ENCODE results near the gene SPAAR.
"Not testable (repeated sequence)": the region's sequence is repeated elsewhere in the genome, so short reads cannot be mapped to it uniquely, and the experiment has no call there.

The SPAAR gene

GRCh38 chr9:35930989-35931388 is 21.7 kb downstream of the SPAAR start:
- Histone ChIP-seq H3K9ac (ENCODE audit: low read length) (no peak overlapping the region), H3K9me3 (replicated peaks; ENCODE audit: insufficient read depth, low read length) (no peaks in the 10 kb centered on the region), H3K36me3 (replicated peaks; ENCODE audit: insufficient read depth, low read length) (no peaks in the 10 kb centered on the region), H3K27ac (ENCODE audit: low read length) (no peak overlapping the region), H3K79me2 (ENCODE audit: low read length) (no peaks in the 10 kb centered on the region), H3K9me2 (replicated peaks; ENCODE audit: insufficient read depth, low read length) (no peaks in the 10 kb centered on the region), H2AFZ (ENCODE audit: low read length) (no peak overlapping the region), H4K20me1 (ENCODE audit: insufficient read depth, low read length) (no peaks in the 10 kb centered on the region), H3K27me3 (replicated peaks; ENCODE audit: insufficient read depth, low read length) (no peaks in the 10 kb centered on the region), H3K4me3 (ENCODE audit: low read length) (no peak overlapping the region), H3K4me2 (ENCODE audit: low read depth, low read length) (no peak overlapping the region), H3F3A (ENCODE audit: insufficient read depth, low read length) (peaks cover 6% of the 10 kb centered on the region), H3K4me1 (ENCODE audit: low read length) (peaks cover 10% of the 10 kb centered on the region)
- TF ChIP-seq EZH2 (optimal IDR thresholded peaks at IDR 0.05; ENCODE audit: low read depth, low read length) (no peak), EZH2phosphoT487 (IDR thresholded peaks at IDR 0.05; ENCODE audit: low read length) (no peak)
- TF ChIP-seq, protein P1, sequence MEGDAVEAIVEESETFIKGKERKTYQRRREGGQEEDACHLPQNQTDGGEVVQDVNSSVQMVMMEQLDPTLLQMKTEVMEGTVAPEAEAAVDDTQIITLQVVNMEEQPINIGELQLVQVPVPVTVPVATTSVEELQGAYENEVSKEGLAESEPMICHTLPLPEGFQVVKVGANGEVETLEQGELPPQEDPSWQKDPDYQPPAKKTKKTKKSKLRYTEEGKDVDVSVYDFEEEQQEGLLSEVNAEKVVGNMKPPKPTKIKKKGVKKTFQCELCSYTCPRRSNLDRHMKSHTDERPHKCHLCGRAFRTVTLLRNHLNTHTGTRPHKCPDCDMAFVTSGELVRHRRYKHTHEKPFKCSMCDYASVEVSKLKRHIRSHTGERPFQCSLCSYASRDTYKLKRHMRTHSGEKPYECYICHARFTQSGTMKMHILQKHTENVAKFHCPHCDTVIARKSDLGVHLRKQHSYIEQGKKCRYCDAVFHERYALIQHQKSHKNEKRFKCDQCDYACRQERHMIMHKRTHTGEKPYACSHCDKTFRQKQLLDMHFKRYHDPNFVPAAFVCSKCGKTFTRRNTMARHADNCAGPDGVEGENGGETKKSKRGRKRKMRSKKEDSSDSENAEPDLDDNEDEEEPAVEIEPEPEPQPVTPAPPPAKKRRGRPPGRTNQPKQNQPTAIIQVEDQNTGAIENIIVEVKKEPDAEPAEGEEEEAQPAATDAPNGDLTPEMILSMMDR (IDR thresholded peaks at IDR 0.05; ENCODE audit: low read length): no peak
- DNase-seq: no peak

- Histone ChIP-seq H3K4me1 (ENCODE audit: low read length) (peaks cover 18% of the 10 kb centered on the region), H3K4me3 (ENCODE audit: low read length) (no peak overlapping the region), H3K9me3 (replicated peaks; ENCODE audit: insufficient read depth, low read length) (no peaks in the 10 kb centered on the region), H2AFZ (ENCODE audit: low read length) (no peak overlapping the region), H4K20me1 (ENCODE audit: insufficient read depth, low read length) (no peaks in the 10 kb centered on the region), H3K9me2 (replicated peaks; ENCODE audit: insufficient read depth, low read length) (no peaks in the 10 kb centered on the region), H3K27me3 (replicated peaks; ENCODE audit: insufficient read depth, low read length) (no peaks in the 10 kb centered on the region), H3K36me3 (replicated peaks; ENCODE audit: insufficient read depth, low read length) (no peaks in the 10 kb centered on the region), H3F3A (ENCODE audit: insufficient read depth, low read length) (peaks cover 6% of the 10 kb centered on the region), H3K4me2 (ENCODE audit: low read depth, low read length) (peak overlapping the region; percentile 44), H3K79me2 (ENCODE audit: low read length) (no peaks in the 10 kb centered on the region), H3K9ac (ENCODE audit: low read length) (no peak overlapping the region), H3K27ac (ENCODE audit: low read length) (no peak overlapping the region; the same call in 1 of the 2 replicates)
- TF ChIP-seq EZH2 (optimal IDR thresholded peaks at IDR 0.05; ENCODE audit: low read depth, low read length): no peak
- TF ChIP-seq, protein P1 (IDR thresholded peaks at IDR 0.05; ENCODE audit: low read length): no peak
- no peak for TF ChIP-seq EZH2phosphoT487 (IDR thresholded peaks at IDR 0.05; ENCODE audit: low read length)
- peak; percentile 82 for DNase-seq
Measured at GRCh38 chr9:35932735-35933134, 23.4 kb downstream of the SPAAR start.

GRCh38 chr9:35933550-35934067 is 24.3 kb downstream of the SPAAR start:
- H3F3A ChIP-seq (ENCODE audit: insufficient read depth, low read length): peaks cover 6% of the 10 kb centered on the region
- H3K9me3 ChIP-seq (replicated peaks; ENCODE audit: insufficient read depth, low read length): no peaks in the 10 kb centered on the region
- no peak overlapping the region for H2AFZ ChIP-seq (ENCODE audit: low read length)
- H3K27ac ChIP-seq (ENCODE audit: low read length): no peak overlapping the region
- H3K27me3 ChIP-seq (replicated peaks; ENCODE audit: insufficient read depth, low read length): no peaks in the 10 kb centered on the region
- no peak overlapping the region for H3K9ac ChIP-seq (ENCODE audit: low read length)
- H3K4me3 ChIP-seq (ENCODE audit: low read length): no peak overlapping the region
- H3K36me3 ChIP-seq (replicated peaks; ENCODE audit: insufficient read depth, low read length): no peaks in the 10 kb centered on the region
- TF ChIP-seq, protein P1 (IDR thresholded peaks at IDR 0.05; ENCODE audit: low read length): no peak
- TF ChIP-seq EZH2phosphoT487 (IDR thresholded peaks at IDR 0.05; ENCODE audit: low read length) (no peak), EZH2 (optimal IDR thresholded peaks at IDR 0.05; ENCODE audit: low read depth, low read length) (no peak)
- DNase-seq: no peak
- no peaks in the 10 kb centered on the region for H3K9me2 ChIP-seq (replicated peaks; ENCODE audit: insufficient read depth, low read length)
- H3K79me2 ChIP-seq (ENCODE audit: low read length): no peaks in the 10 kb centered on the region
- peak overlapping the region; percentile 44; the same call in 1 of the 2 replicates for H3K4me2 ChIP-seq (ENCODE audit: low read depth, low read length)
- peaks cover 18% of the 10 kb centered on the region for H3K4me1 ChIP-seq (ENCODE audit: low read length)
- no peaks in the 10 kb centered on the region for H4K20me1 ChIP-seq (ENCODE audit: insufficient read depth, low read length)

GRCh38 chr9:35934069-35934468 is 24.8 kb downstream of the SPAAR start:
- not testable (repeated sequence) for H3K36me3 ChIP-seq (replicated peaks; ENCODE audit: insufficient read depth, low read length)

More at GRCh38 chr9:35934069-35934468, 24.8 kb downstream of the SPAAR start:
- not testable (repeated sequence) for H3K9me3 ChIP-seq (replicated peaks; ENCODE audit: insufficient read depth, low read length); H4K20me1 ChIP-seq (ENCODE audit: insufficient read depth, low read length); DNase-seq; H3K4me3 ChIP-seq (ENCODE audit: low read length); H3K4me2 ChIP-seq (ENCODE audit: low read depth, low read length); H3K27ac ChIP-seq (ENCODE audit: low read length); H2AFZ ChIP-seq (ENCODE audit: low read length); H3K27me3 ChIP-seq (replicated peaks; ENCODE audit: insufficient read depth, low read length); H3K79me2 ChIP-seq (ENCODE audit: low read length); H3K9me2 ChIP-seq (replicated peaks; ENCODE audit: insufficient read depth, low read length); H3K9ac ChIP-seq (ENCODE audit: low read length); H3F3A ChIP-seq (ENCODE audit: insufficient read depth, low read length)
- peaks cover 19% of the 10 kb centered on the region for H3K4me1 ChIP-seq (ENCODE audit: low read length)
